NB4 (cell line): ENCODE data around the gene TMEM174.

Experiments used
- DNase-seq: peaks from one replicate; pipeline ENCODE4 v3.0.0; 2010; ENCODE audit warnings: low read depth
- H3K4me3 ChIP-seq: one replicate; pipeline ENCODE4 v1.5.1; 2011; ENCODE audit warnings: mild to moderate bottlenecking, low read depth, low read length, moderate library complexity
- CTCF ChIP-seq: IDR thresholded peaks from one replicate; pipeline ENCODE4 v1.5.1; 2012; ENCODE audit warnings: low read depth, low read length
- MAX ChIP-seq: IDR thresholded peaks from 2 replicates; pipeline ENCODE4 v1.6.1; 2011; ENCODE audit warnings: low read depth, low read length
- MYC ChIP-seq: IDR thresholded peaks from 2 replicates; pipeline ENCODE4 v1.6.1; 2011; ENCODE audit warnings: low read depth, low read length
- POLR2A ChIP-seq: IDR thresholded peaks from 2 replicates; pipeline ENCODE4 v1.6.1; 2011; ENCODE audit warnings: mild to moderate bottlenecking; ENCODE audit not compliant: insufficient read length; ENCODE audit errors: extremely low read depth

Gene TMEM174

GRCh38 chr5:73155271-73156222 is 17.4 kb upstream of the TMEM174 start:
- no peak for DNase-seq
- H3K4me3 ChIP-seq = no peak overlapping the region
- TF ChIP-seq MAX = no peak
- no peak for TF ChIP-seq MYC
- TF ChIP-seq POLR2A = no peak
- TF ChIP-seq CTCF = no peak

GRCh38 chr5:73157414-73158303 is 15.3 kb upstream of the TMEM174 start:
- no peak overlapping the region for H3K4me3 ChIP-seq
- no peak for DNase-seq
- TF ChIP-seq CTCF = no peak
- no peak for TF ChIP-seq POLR2A

GRCh38 chr5:73158313-73158712 is 14.7 kb upstream of the TMEM174 start:
- no peak for DNase-seq
- H3K4me3 ChIP-seq = no peak overlapping the region
- TF ChIP-seq POLR2A (no peak), MAX (no peak)

GRCh38 chr5:73160239-73160671 is 12.7 kb upstream of the TMEM174 start:
- no peak overlapping the region for H3K4me3 ChIP-seq
- TF ChIP-seq MAX (no peak), MYC (no peak), CTCF (no peak), POLR2A (no peak)
- DNase-seq = peak; percentile 71

DNA sequence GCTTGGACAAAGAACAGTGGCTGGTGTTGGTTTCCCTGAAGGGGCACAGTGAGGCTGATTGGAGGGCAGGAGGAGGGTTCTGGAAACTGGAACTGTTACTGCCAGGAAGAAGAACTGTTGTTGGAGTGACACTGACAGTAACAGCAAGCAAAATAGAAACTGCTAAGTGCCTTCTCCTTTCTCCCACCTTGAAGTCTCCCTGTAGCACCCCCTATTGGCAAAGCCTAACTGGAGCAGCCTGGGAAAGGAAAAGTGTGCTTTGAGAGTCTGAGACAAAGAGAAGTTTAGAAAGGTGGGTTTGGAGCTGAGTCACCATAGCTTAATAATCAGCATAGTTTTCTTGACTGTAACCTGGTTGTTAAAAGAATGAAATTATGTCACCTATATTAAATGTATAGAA is 2.5 kb upstream of the TMEM174 start:
- TF ChIP-seq CTCF = peak; percentile 78
- TF ChIP-seq MAX = no peak
- no peak for TF ChIP-seq POLR2A
- no peak for TF ChIP-seq MYC
- DNase-seq = peak; percentile 55
- no peak overlapping the region for H3K4me3 ChIP-seq

DNA sequence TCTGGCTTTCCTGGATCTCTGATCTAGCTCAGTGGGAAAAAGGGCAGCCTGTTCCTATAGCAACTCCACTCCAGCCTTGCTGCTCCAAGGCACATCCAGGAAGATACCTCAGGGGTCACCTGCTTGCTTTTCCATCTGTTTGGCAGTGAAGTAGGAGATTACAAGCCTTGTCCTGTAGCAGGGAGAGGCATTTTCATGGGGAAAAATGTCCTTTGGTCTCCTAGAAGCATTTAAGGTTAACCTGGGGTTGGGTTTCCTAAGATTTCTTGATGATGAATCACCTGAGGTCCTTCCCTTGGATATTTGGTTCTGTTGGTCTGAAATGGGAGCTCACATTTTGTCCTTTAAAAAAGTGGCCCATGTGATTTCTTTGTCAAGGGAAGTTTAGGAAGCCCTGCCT is 1.5 kb upstream of the TMEM174 start:
- no peak for DNase-seq
- no peak overlapping the region for H3K4me3 ChIP-seq
- TF ChIP-seq POLR2A (no peak), CTCF (no peak), MYC (no peak), MAX (no peak)
